CD14-positive monocyte (primary cell): ENCODE data around the gene CDKN2D. TPM values are rescaled to one million over a fixed set of nuclear protein-coding genes. Genes with fewer than 3 reads are reported as not detected.

ENCODE experiments used
- DNase-seq, 3 donors: peaks; one replicate each; pipeline ENCODE4 v3.0.0-alpha.2; 2011 to 2022
- H2AFZ ChIP-seq: 2 replicates; pipeline ENCODE4 v1.6.0; 2012; ENCODE audit warnings: mild to moderate bottlenecking, low read depth, low read length, inconsistent platforms; ENCODE audit not compliant: insufficient read depth, poor library complexity, severe bottlenecking
- H3K27ac ChIP-seq, 2 donors: 1 replicate in 1 of 2; 2 replicates in 1 of 2; pipeline ENCODE4 v1.5.1; 2012 to 2013; ENCODE audit warnings: low read length in 2 of 2, control low read depth in 1 of 2, inconsistent platforms in 1 of 2, low read depth in 1 of 2, mild to moderate bottlenecking in 1 of 2
- H3K27me3 ChIP-seq, 2 donors: one replicate each; pipeline versions ENCODE4 v1.6.0 to v1.6.1; 2011 to 2013; ENCODE audit warnings: low read length in 2 of 2; ENCODE audit not compliant: control insufficient read depth in 2 of 2, insufficient read depth in 2 of 2
- H3K36me3 ChIP-seq, 2 donors: replicated peaks in 1 of 2; 1 replicate in 1 of 2; 2 replicates in 1 of 2; pipeline versions ENCODE4 v1.5.1 to v1.6.1; 2012 to 2013; ENCODE audit warnings: low read length in 2 of 2, control low read depth in 1 of 2, inconsistent platforms in 1 of 2, mild to moderate bottlenecking in 1 of 2; ENCODE audit not compliant: insufficient read depth in 2 of 2, control insufficient read depth in 1 of 2
- H3K4me1 ChIP-seq, 2 donors: 1 replicate in 1 of 2; 2 replicates in 1 of 2; pipeline versions ENCODE4 v1.5.1 to v1.6.1; 2012 to 2013; ENCODE audit warnings: low read length in 2 of 2, control low read depth in 1 of 2, inconsistent platforms in 1 of 2, mild to moderate bottlenecking in 1 of 2, moderate library complexity in 1 of 2; ENCODE audit not compliant: insufficient read depth in 2 of 2, control insufficient read depth in 1 of 2
- H3K4me2 ChIP-seq: replicated peaks from 2 replicates; pipeline ENCODE3; 2012; ENCODE audit warnings: low read length, moderate library complexity, mild to moderate bottlenecking; ENCODE audit not compliant: poor library complexity, severe bottlenecking; ENCODE audit errors: extremely low read depth
- H3K4me3 ChIP-seq, 3 experiments: fragments of 200-600 bp in 1 of 3; sonication (generic) in 1 of 3; replicated peaks in 1 of 3; 1 replicate in 2 of 3; 2 replicates in 1 of 3; pipeline ENCODE4 v1.5.1; 2011 to 2013; ENCODE audit warnings: low read length in 3 of 3, mild to moderate bottlenecking in 3 of 3, control low read depth in 2 of 3, low read depth in 2 of 3, inconsistent platforms in 1 of 3, moderate library complexity in 1 of 3
- H3K79me2 ChIP-seq: 2 replicates; pipeline ENCODE4 v1.6.0; 2012; ENCODE audit warnings: mild to moderate bottlenecking, control low read depth, inconsistent platforms, low read length, moderate library complexity; ENCODE audit not compliant: insufficient read depth
- H3K9ac ChIP-seq: 2 replicates; pipeline ENCODE4 v1.6.0; 2017; ENCODE audit warnings: low read length, mild to moderate bottlenecking; ENCODE audit not compliant: insufficient read depth, poor library complexity, severe bottlenecking
- H3K9me3 ChIP-seq, 2 donors: replicated peaks in 1 of 2; 1 replicate in 1 of 2; 2 replicates in 1 of 2; pipeline versions ENCODE4 v1.5.1 to v1.6.1; 2012 to 2013; ENCODE audit warnings: low read length in 2 of 2, control low read depth in 1 of 2; ENCODE audit not compliant: control insufficient read depth in 1 of 2, insufficient read depth in 1 of 2
- H4K20me1 ChIP-seq: 2 replicates; pipeline ENCODE4 v1.6.0; 2012; ENCODE audit warnings: mild to moderate bottlenecking, low read length, control low read depth, moderate library complexity; ENCODE audit not compliant: insufficient read depth
- H3K27ac Mint-ChIP-seq, 7 donors: one replicate each; pipeline ENCODE4 v1.8.0; 2020; ENCODE audit warnings: mild to moderate bottlenecking in 7 of 7, mixed read lengths in 7 of 7, moderate library complexity in 6 of 7, inconsistent platforms in 2 of 7
- H3K27me3 Mint-ChIP-seq, 3 donors: one replicate each; pipeline ENCODE4 v1.8.0; 2021 to 2022; ENCODE audit warnings: low read depth in 3 of 3, mild to moderate bottlenecking in 3 of 3, mixed read lengths in 3 of 3, moderate library complexity in 3 of 3, inconsistent platforms in 1 of 3
- H3K36me3 Mint-ChIP-seq, 2 donors: one replicate each; pipeline ENCODE4 v1.8.0; 2020; ENCODE audit warnings: mixed read lengths in 2 of 2, inconsistent platforms in 1 of 2, mild to moderate bottlenecking in 1 of 2
- H3K4me1 Mint-ChIP-seq: one replicate; pipeline ENCODE4 v1.8.0; 2020; ENCODE audit warnings: mild to moderate bottlenecking, mixed read lengths
- H3K4me3 Mint-ChIP-seq, 2 donors: one replicate each; pipeline ENCODE4 v1.8.0; 2020; ENCODE audit warnings: mild to moderate bottlenecking in 2 of 2, mixed read lengths in 2 of 2, moderate library complexity in 1 of 2
- H3K9me3 Mint-ChIP-seq, 7 donors: one replicate each; pipeline ENCODE4 v1.8.0; 2020 to 2022; ENCODE audit warnings: mixed read lengths in 7 of 7, mild to moderate bottlenecking in 6 of 7, moderate library complexity in 6 of 7, inconsistent platforms in 2 of 7
- WGBS: methylation state at CpG from one replicate; pipeline ENCODE4 v1.1.5; 2013; ENCODE audit warnings: missing lambda C conversion rate; ENCODE audit not compliant: insufficient coverage; 5-methylcytosine and 5-hydroxymethylcytosine counted together
- intact Hi-C, 2 donors: fragments of 100-400 bp; cut with micrococcal nuclease; formaldehyde crosslinking; loops; one replicate each; pipeline versions ENCODE4 v1.15.0 to v1.15.1; 2023
- polyA plus RNA-seq, 3 donors: library from polyadenylated mRNA; depleted of rRNA in 1 of 3; unstranded in 2 of 3; stranded (reverse) in 1 of 3; fragments of 300-500 nt in 2 of 3; fragments of >200 nt in 1 of 3; fragmentation: Illumina TruSeq in 2 of 3; gene quantifications; 1 replicate in 2 of 3; 2 replicates in 1 of 3; pipeline ENCODE4 v1.2.3, GENCODE V29; 2012 to 2021
- TF ChIP-seq, protein P1 (sequence below): fragments of 200-600 bp; IDR thresholded peaks from one replicate; pipeline ENCODE4 v1.8.0; 2022; ENCODE audit warnings: antibody characterized with exemption, mild to moderate bottlenecking

The CDKN2D gene
- polyA plus RNA-seq, 3 donors = 115 to 166 (median 130) TPM

- H3K27ac ChIP-seq = peak overlapping the region in 1 of 2 donors; percentile 23
- 82% methylated on average over 23 of the region's 30 CpGs for WGBS
- peaks cover 6% of the 10 kb centered on the region for H3K79me2 ChIP-seq
- TF ChIP-seq, protein P1, sequence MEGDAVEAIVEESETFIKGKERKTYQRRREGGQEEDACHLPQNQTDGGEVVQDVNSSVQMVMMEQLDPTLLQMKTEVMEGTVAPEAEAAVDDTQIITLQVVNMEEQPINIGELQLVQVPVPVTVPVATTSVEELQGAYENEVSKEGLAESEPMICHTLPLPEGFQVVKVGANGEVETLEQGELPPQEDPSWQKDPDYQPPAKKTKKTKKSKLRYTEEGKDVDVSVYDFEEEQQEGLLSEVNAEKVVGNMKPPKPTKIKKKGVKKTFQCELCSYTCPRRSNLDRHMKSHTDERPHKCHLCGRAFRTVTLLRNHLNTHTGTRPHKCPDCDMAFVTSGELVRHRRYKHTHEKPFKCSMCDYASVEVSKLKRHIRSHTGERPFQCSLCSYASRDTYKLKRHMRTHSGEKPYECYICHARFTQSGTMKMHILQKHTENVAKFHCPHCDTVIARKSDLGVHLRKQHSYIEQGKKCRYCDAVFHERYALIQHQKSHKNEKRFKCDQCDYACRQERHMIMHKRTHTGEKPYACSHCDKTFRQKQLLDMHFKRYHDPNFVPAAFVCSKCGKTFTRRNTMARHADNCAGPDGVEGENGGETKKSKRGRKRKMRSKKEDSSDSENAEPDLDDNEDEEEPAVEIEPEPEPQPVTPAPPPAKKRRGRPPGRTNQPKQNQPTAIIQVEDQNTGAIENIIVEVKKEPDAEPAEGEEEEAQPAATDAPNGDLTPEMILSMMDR = no peak
- no peak for DNase-seq
- H2AFZ ChIP-seq = no peak overlapping the region
- no peak overlapping the region for H3K4me2 ChIP-seq
- peaks cover 69 to 92% of the 10 kb centered on the region in 2 donors for H3K36me3 Mint-ChIP-seq
- H3K4me3 ChIP-seq = no peak overlapping the region
- H3K27me3 Mint-ChIP-seq = no peaks in the 10 kb centered on the region
- H4K20me1 ChIP-seq = peaks cover 44% of the 10 kb centered on the region
- H3K27ac Mint-ChIP-seq = peak overlapping the region in 1 of 7 donors; percentile 23
- H3K4me1 ChIP-seq = peaks cover 5 to 6% of the 10 kb centered on the region in 2 donors
- peaks cover 0 to 4% of the 10 kb centered on the region in 2 donors for H3K9me3 ChIP-seq
- no peak overlapping the region for H3K4me3 Mint-ChIP-seq
- no peaks in the 10 kb centered on the region for H3K27me3 ChIP-seq
- peaks cover 73 to 96% of the 10 kb centered on the region in 2 donors for H3K36me3 ChIP-seq
- intact Hi-C loops = no loop called here
- peaks cover 0 to 8% (median 1%) of the 10 kb centered on the region in 7 donors for H3K9me3 Mint-ChIP-seq
- no peak overlapping the region for H3K9ac ChIP-seq
- H3K4me1 Mint-ChIP-seq = peaks cover 15% of the 10 kb centered on the region
Measured at GRCh38 chr19:10554760-10555609, 13.8 kb downstream of the CDKN2D start.

- H3K36me3 Mint-ChIP-seq = peaks cover 66 to 92% of the 10 kb centered on the region in 2 donors
- Histone ChIP-seq H3K36me3 (peaks cover 69 to 96% of the 10 kb centered on the region in 2 donors), H3K4me2 (no peak overlapping the region), H4K20me1 (peaks cover 44% of the 10 kb centered on the region), H3K27ac (no peak overlapping the region), H3K4me1 (peaks cover 5 to 6% of the 10 kb centered on the region in 2 donors), H3K9me3 (peaks cover 0 to 4% of the 10 kb centered on the region in 2 donors), H3K4me3 (no peak overlapping the region), H3K79me2 (peaks cover 6% of the 10 kb centered on the region), H2AFZ (no peak overlapping the region), H3K9ac (no peak overlapping the region), H3K27me3 (no peaks in the 10 kb centered on the region)
- H3K27me3 Mint-ChIP-seq = no peaks in the 10 kb centered on the region
- peaks cover 0 to 8% (median 1%) of the 10 kb centered on the region in 7 donors for H3K9me3 Mint-ChIP-seq
- H3K4me3 Mint-ChIP-seq = no peak overlapping the region
- no peak for DNase-seq
- WGBS = 5% methylated on average over 6 of the region's 12 CpGs
- H3K4me1 Mint-ChIP-seq = peaks cover 15% of the 10 kb centered on the region
- intact Hi-C loops = no loop called here
- TF ChIP-seq, protein P1 = no peak
- H3K27ac Mint-ChIP-seq = peak overlapping the region in 4 of 7 donors; percentile 21 to 71 (median 54)
Measured at GRCh38 chr19:10553943-10554381, 14.8 kb downstream of the CDKN2D start.
